Stimulated activated naive CD4-positive, alpha-beta T cell (primary cell): Measurements from ENCODE around the gene NFIX.
"Not testable (repeated sequence)": the region's sequence is repeated elsewhere in the genome, so short reads cannot be mapped to it uniquely, and the experiment has no call there.

Experiments
- DNase-seq, 6 experiments: peaks; one replicate each; lab custom pipeline; 2025; lab: John Stamatoyannopoulos, UW

The NFIX gene

GRCh38 chr19:12957389-12957952, 37.8 kb upstream of the NFIX start:
- DNase-seq = not testable (repeated sequence)

DNA sequence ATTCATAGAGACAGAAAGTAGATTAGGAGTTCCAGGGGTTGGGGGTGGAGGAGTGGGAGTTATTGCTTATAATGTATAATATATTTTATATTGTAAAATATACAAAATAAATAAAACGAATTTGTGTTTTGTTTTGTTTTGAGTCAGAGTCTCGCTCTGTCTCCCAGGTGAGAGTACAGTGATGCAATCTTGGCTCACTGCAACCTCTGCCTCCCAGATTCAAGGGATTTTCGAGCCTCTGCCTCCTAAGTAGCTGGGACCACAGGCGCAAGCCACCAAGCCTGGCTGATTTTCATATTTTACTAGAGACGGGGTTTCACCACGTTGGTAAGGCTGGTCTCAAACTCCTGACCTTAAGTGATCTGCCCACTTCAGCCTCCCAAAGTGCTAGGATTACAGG, 35.8 kb upstream of the NFIX start:
- DNase-seq = no peak

- DNase-seq = peak; percentile 41 to 86 (median 74)
Observed at GRCh38 chr19:12965017-12965811, 30.1 kb upstream of the NFIX start.

DNA sequence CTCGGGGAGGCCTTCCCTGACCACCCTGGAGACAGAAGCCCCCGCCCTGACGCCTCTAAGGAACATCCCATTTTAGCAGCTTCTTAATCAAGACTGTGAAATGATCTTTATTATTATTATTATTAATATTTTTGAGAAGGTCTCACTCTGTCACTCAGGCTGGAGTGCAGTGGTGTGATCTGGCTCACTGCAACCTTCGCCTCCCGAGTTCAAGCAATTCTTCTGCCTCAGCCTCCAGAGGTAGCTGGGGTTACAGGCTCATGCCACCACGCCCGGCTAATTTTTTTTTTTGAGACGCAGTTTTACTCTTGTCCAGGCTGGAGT, 29.5 kb upstream of the NFIX start:
- DNase-seq = no peak

- no peak for DNase-seq
Observed at GRCh38 chr19:12967907-12968306, 27.4 kb upstream of the NFIX start.

DNA sequence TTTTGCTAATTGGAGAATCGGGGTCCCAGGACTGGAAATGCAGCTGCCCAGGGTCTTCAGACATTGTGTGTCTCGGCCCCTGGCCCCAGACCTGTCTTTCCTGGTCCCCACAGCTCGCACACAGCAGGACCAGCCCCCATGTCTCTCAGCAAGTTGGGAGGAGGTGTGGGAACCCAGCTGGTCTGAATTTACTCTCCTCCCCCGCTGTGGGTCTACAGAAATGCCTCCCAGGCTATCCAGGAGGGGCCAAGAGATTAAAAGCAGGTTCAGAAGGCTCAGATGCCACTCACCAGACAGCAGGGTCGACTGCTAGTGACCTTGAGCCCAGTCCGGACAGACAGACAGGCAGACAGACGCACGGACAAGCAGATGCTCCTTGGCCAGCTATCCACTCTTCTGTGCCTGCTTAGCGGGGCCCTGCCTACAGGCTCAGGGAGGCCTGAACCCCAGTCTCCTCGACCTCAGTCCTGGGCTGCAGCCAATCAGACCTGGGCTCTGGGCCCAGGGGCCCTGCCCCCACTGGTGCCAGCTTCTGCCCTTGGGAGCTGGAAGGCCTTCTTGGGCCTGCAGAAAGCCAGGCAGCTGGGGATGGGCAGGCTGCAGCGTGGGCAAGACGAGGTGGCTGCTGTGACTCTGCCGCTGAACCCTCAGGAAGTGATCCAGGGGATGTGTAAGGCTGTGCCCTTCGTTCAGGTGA, 25.8 kb upstream of the NFIX start, which contains the start of gene DAND5:
Gene DAND5 (plus strand): TSS at position 285 of the 697 bp plus-strand sequence. CDS start 85 bp downstream, at position 370.
- DNase-seq = no peak

DNA sequence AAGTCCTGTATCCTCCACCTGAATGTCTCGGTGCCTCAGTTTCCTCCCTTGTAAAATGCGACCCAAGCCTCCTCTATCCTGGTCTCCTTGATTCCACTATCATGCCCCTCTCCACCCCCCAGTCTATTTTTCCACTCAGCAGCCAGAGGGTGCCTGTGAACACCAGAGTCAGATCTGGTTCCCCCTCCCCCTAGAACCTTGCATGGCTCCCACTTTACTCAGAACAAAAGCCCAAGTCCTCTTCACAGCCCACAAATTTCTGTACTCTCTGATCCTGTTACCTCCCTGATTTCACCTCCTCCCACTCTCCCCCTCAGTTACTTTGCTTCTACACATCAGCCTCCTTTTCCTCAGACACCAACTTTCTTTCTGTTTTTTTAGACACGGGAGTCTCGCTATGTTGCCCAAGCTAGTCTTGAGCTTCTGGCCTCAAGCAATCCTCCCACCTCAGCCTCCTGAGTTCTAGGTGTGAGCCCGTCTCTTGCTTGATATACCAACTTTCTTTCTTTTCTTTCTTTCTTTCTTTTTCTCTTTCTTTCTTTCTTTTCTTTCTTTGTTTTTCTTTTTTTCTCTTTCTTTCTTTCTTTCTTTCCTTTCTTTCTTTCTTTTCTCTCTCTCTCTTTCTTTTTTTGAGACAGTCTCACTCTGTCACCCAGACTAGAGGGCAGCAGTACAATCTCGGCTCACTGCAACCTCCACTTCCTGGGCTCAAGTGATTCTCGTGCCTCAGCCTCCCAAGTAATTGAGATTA, 25.0 kb upstream of the NFIX start:
- no peak for DNase-seq

- no peak for DNase-seq
Observed at GRCh38 chr19:12973236-12973635, 22.0 kb upstream of the NFIX start.

- no peak for DNase-seq
Observed at GRCh38 chr19:12974301-12975220, 20.7 kb upstream of the NFIX start.

GRCh38 chr19:12975221-12975741, 20.0 kb upstream of the NFIX start:
- no peak for DNase-seq

DNA sequence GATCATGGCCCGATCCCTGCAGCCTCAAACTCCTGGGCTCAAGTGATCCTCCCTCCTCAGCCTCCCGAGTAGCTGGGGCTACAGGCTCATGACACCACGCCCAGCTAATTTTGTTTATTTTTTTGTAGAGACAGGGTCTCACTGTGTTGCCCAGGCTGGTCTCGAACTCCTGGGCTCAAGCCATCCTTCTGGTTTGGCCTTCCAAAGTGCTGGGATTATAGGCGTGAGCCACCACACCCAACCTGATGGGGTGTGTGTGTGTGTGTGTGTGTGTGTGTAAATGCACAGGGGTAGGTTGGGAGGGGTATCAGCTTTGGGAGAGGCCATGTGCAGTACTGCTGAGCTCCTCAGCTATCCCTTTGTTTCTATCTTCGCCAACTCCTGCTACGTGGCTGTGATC, 19.2 kb upstream of the NFIX start:
- not testable (repeated sequence) for DNase-seq

DNA sequence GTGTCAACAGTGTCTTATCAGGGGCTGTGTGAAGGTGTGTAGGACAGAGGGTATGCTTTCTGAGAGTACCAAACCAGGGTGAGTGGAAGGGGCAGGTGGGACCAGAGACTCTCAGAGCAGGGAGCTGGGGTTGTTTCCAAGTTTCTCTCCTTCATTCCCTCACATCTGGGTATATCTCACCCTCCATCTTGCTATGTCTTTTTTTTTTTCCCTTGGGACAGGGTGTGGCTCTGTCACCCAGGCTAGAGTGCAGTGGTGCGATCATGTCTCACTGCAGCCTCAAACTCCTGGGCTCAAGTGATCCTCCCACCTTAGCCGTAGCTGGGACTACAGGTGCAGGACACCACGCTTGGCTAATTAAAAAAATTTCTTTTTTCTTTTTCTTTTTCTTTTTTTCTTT, 15.3 kb upstream of the NFIX start:
- DNase-seq = no peak

DNA sequence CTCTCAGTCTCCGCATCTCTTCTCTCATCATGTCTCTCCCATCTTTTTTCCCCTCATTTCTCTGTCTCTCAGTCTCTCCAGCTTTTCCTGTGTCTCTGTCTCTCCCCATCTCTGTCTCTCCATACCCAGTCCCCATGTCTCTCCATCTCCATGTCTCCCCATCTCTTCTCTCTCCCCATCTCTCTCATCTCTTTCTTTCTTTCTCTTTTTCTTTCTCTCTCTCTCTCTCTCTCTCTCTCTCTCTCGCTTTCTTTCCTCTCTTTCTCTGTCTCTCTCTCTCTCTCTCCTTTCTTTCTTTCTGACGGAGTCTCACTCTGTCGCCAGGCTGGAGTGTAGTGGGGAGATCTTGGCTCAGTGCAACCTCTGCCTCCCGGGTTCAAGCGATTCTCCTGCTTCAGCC, 12.6 kb upstream of the NFIX start:
- no peak for DNase-seq

- no peak for DNase-seq
Observed at GRCh38 chr19:12983091-12983490, 12.2 kb upstream of the NFIX start.

- DNase-seq = peak; percentile 63 to 88 (median 76)
Observed at GRCh38 chr19:12983542-12984142, 11.6 kb upstream of the NFIX start.

DNA sequence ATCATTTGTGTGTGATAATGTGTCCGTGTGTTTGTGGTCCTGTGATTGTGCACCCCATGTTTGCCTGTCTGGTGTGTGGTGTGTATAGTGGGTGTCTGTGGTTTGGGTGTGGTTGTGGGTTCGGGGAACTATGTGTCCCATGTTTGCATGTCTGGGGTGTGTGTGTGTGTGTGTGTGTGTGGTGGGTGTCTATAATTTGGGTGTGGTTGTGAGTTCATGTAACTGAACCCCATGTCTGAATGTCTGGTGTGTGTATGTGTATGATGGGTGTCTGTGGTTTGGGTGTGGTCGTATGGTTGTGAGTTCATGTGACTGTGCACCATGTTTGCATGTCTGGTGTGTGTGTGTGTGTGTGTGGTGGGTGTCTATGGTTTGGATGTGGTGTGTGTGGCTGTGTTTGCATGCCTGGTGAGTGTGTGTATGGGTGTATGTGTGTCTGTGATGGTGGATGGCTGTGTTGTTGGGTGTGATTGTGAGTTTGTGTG, 11.1 kb upstream of the NFIX start:
- DNase-seq = no peak

DNA sequence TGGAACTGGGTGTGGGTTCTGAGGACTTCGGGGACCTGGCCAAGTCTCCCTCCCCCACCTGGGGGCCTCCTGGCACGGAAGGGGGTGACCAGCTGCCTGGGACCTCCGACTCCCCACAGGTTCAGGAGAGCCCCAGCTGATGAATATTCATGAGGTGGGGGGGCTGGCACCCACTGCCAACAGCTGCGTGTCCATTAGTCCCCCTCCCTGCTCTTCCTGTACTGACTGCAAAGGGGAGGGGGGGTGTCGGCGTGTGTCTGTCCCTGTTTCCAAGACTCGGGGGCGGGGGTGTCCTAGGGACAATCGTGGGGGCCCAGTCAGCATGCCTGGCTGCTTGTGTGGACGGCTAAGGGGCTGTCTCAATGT, 10.6 kb upstream of the NFIX start:
- DNase-seq = no peak

GRCh38 chr19:12985049-12985776, 10.1 kb upstream of the NFIX start:
- DNase-seq = no peak

GRCh38 chr19:12986726-12987125, 8.5 kb upstream of the NFIX start:
- DNase-seq = no peak

GRCh38 chr19:12987190-12987589, 8.1 kb upstream of the NFIX start:
- no peak for DNase-seq
